Fibroblast of skin of abdomen (primary cell): ENCODE results near the gene TNFRSF11A.

Experiments used
- DNase-seq: peaks from one replicate; pipeline ENCODE4 v3.0.0-alpha.2; 2013

The TNFRSF11A gene

DNA sequence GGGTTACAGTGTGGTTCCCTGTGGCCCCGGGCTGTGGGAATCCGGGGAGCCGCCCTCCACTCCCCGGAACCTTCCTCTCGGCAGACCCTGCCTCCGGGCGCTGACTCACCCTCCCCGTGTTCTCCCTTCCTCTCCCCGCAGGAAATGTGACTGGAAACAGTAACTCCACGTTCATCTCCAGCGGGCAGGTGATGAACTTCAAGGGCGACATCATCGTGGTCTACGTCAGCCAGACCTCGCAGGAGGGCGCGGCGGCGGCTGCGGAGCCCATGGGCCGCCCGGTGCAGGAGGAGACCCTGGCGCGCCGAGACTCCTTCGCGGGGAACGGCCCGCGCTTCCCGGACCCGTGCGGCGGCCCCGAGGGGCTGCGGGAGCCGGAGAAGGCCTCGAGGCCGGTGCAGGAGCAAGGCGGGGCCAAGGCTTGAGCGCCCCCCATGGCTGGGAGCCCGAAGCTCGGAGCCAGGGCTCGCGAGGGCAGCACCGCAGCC lies 59.5 kb downstream of the TNFRSF11A start:
- no peak for DNase-seq

DNA sequence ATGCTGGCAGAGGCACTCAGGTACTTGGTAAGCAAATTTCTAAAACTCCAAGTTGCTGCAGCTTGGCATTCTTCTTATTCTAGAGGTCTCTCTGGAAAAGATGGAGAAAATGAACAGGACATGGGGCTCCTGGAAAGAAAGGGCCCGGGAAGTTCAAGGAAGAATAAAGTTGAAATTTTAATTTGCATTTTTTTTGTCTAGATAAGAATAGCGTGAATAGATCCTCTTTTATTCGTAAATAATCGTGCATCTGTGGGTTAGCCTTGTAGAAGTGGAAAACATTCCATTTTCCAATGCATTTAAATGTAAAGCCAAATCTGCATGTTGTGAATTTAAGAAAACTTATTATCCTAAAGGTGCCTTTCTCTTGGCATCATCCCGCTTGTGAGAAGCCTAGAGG lies 61.0 kb downstream of the TNFRSF11A start:
- DNase-seq, result no peak

GRCh38 chr18:62386601-62387000 lies 61.5 kb downstream of the TNFRSF11A start:
- no peak for DNase-seq

GRCh38 chr18:62387257-62387656 lies 62.1 kb downstream of the TNFRSF11A start:
- no peak for DNase-seq

GRCh38 chr18:62388855-62389760 lies 64.0 kb downstream of the TNFRSF11A start:
- DNase-seq, result no peak

GRCh38 chr18:62389761-62390481 lies 64.8 kb downstream of the TNFRSF11A start:
- no peak for DNase-seq

- DNase-seq, result no peak
Measured at GRCh38 chr18:62394006-62394763, 69.1 kb downstream of the TNFRSF11A start.

DNA sequence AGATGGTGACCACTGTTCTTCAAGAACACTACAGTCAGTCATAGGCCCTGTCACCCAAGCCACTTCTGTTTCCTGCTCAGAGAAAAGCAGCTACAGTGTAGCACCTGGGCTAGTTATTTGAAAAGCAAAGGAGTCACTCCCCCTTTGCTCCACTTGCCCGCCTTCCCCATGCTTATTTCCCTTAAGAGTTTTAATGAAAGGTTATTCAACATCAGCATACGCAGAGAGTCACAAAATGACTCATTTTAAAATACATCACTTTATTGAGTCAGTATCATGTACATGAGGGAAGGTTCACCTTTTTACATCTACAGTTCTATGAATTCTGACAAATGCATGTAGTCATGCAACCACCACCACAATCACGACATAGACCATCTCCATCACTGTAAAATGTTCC lies 71.3 kb downstream of the TNFRSF11A start:
- DNase-seq, result no peak

DNA sequence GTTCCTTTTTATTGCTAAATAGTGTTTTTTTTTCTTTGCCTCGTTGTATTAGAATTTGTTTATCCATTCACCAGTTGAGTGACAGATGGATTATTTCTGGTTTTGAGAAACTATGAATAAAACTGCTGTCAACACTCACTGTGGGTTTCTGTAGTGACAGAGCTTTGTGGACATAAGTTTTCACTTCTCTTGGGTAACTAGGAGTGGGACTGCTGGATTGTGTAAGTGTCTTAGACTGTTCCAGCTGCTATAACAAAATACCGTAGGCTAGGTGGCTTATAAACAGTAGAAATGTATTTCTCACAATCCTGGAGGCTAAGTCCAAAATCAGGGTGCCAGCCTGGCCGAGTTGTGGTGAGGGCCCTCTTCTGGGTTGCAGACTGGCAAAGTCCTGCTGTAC lies 71.9 kb downstream of the TNFRSF11A start:
- no peak for DNase-seq

DNA sequence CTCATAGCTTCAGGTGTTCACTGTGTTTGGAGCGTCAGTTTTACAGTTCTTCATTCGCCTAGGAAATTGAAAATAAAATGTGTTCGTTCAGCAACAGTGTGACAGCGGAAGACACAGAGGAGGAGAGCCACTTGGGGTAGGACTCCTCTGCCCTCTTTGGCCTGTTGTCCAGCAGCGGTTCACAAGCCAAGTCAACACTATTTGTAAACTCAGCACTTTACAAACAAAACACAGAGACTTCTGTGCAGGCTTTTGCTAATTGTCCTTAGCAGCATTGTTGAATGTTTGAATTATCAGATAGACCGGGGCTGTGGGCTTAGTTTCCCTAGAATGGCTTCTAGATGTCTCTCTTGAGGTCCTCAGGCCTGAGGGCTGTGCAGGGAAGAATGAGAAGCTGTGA lies 73.2 kb downstream of the TNFRSF11A start:
- DNase-seq, result no peak

DNA sequence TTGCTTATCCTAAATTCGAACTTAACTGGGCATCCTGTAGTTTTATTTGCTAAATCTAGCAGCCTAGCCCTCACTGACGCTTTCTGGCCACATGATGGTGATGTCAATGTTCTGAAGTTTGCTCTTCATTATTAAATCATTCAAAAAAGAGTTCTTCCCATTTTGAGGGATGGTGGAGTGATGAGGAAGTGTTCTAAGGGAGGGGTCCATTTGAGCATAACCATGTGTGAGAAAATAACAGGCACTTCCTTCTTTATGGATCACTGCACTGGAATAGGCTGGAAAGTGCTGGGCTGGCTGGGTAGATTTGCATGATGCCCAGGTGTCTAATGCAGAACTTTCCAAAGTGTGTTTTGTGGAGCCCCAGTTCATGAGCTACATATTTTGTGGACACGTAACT lies 74.2 kb downstream of the TNFRSF11A start:
- no peak for DNase-seq

GRCh38 chr18:62399781-62400308 lies 74.7 kb downstream of the TNFRSF11A start:
- DNase-seq, result no peak

- DNase-seq, result no peak
Measured at GRCh38 chr18:62400916-62401315, 75.8 kb downstream of the TNFRSF11A start.

- no peak for DNase-seq
Measured at GRCh38 chr18:62402342-62402948, 77.3 kb downstream of the TNFRSF11A start.

- no peak for DNase-seq
Measured at GRCh38 chr18:62403120-62403519, 78.0 kb downstream of the TNFRSF11A start.

DNA sequence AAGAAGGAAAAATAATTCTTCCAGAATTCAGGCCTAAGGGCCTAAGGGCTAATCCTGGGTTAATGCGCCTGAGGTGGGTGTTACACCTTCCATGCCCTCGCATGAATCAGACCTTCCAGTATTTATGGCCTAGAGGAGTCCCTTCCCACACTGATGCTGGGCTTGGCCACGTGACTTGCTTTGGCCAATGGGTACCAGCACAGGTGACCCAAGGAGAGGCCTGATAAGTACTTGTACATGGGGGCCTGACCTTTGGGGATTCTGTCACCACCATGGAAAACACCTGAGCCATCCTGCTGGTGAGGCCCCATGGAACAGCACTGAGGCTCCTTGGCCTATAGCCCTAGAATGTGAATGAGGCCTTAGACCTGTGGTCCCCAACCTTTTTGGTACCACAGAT lies 79.8 kb downstream of the TNFRSF11A start:
- no peak for DNase-seq

DNA sequence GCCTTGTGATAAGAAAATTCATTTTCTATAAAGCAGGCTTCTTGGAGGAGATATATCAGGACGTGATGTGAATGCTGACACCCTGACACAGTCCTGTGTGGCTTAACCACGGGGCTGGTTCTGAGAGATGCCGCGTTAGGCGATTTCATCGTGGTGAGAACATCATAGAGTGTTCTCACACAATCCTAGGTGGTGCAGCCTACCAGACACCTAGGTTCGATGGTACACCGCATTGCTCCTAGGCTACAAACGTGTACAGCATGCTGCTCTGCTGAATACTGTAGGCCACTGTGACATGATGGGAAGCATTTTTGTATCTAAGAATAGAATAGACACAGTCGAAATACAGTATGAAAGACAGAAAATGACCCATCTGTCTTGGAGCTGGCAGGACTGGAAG lies 82.5 kb downstream of the TNFRSF11A start:
- DNase-seq, result no peak

DNA sequence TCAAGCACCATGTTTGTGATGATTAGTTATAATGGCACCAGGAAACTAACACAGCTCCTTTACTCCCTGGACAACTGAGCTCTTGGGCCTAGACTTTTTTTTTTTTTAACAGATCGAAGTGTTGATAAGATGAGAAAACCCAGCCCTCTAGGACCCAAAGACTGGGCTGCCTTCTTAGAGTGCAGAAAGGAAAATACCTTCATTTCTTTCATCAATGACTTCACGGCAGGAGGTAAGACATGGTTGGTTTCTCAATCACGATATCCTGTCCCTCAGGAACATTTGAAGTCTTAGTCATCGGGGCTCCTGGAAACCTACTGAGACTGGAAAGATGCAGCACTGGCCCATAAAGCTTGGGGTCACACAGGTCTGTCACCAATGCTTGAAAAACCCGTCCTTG lies 84.7 kb downstream of the TNFRSF11A start:
- DNase-seq, result no peak

GRCh38 chr18:62412231-62412979 lies 87.3 kb downstream of the TNFRSF11A start:
- DNase-seq, result no peak

DNA sequence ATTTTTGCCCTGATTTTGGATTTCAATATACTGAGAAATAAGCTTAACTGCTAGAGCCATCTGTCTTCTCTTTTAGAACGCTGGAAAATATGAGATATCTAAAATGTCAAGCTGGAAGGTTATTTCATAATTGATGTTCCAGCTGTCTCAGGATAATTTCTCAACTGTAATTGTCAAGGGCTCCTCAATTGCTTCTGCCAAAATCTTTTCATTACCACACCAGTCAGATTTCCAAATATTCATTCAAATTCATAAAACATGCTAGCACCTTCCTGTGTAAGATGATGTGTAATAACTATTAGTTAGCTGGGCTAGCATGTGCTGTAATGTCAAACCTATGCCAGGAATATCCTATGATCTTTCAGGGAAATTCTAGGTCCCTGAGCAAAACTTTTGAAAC lies 88.1 kb downstream of the TNFRSF11A start:
- DNase-seq, result no peak

- no peak for DNase-seq
Measured at GRCh38 chr18:62418258-62418657, 93.1 kb downstream of the TNFRSF11A start.

- peak; percentile 14 for DNase-seq
Measured at GRCh38 chr18:62420151-62420512, 95.0 kb downstream of the TNFRSF11A start.
